GM19467 (cell line): ENCODE measurements around the gene PPIL1.

Experiments used
- ATAC-seq: cut with Tn5 transposase; IDR thresholded peaks from one replicate; pipeline ENCODE4 v1.9.1; 2021; ENCODE audit warnings: mild to moderate bottlenecking, moderate library complexity; ENCODE audit not compliant: unreplicated experiment

PPIL1 gene

DNA sequence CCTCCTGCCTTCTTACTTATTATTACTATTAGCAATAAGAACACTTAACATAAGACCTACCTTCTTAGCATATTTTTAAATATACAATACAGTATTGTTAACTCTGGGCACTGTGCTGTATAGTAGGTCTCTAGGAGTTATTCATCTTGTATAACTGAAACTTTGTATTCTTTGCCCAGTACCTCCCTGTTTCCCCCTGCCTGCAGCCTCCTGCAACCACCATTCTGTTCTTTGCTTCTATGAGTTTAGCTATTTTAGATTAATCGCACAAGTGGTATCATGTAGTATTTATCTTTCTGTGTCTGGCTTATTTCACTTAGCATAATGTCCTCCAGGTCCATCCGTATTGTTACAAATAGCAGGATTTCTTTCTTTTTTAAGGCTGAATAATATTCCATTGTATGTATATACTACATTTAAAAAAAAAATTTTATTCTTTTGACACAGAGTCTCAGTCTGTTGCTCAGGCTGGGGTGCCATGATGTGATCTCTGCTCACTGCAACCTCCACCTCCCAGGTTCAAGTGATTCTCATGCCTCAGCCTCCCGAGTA, 15.6 kb upstream of the PPIL1 start:
- ATAC-seq: no peak

DNA sequence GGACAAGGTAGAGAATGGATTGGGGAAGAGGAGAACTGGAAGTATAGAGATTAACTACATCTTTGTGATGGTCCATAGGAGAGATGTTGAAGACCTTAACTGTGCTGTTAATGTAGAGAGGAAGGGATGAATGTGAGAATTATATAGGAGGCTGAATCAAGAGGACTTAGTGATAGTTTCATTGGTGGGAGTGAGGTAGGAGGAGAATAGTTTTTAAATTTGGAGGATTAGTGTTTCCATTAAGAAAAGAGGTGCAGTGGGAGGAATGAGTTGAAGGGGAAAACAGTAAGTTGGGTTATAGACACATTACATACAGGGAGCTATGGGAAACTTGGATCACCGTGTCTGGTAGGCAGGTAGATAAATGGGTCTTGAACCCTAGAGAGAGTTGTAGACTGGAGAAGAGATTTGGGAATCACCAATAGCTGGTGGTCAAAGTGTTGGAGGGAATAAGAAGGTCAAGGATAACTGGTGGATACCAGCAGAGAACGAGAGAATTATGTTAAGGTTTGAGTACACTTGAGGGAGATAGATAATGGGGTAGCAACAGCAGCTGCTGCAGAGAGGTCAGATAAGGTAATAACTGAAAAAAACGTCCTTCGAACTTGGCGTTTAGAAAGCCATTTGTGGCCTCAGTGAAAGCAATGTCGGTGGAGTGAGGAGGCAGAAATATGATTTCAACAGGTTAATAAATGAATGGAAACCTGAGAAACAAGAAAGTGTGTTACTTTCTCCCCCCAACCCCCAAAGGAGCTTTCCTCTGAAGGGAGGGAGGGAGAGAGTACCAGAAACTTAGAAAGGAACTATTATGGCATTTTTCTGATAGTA, 14.3 kb upstream of the PPIL1 start:
- no peak for ATAC-seq

GRCh38 chr6:36888115-36888643, 13.6 kb upstream of the PPIL1 start:
- no peak for ATAC-seq

DNA sequence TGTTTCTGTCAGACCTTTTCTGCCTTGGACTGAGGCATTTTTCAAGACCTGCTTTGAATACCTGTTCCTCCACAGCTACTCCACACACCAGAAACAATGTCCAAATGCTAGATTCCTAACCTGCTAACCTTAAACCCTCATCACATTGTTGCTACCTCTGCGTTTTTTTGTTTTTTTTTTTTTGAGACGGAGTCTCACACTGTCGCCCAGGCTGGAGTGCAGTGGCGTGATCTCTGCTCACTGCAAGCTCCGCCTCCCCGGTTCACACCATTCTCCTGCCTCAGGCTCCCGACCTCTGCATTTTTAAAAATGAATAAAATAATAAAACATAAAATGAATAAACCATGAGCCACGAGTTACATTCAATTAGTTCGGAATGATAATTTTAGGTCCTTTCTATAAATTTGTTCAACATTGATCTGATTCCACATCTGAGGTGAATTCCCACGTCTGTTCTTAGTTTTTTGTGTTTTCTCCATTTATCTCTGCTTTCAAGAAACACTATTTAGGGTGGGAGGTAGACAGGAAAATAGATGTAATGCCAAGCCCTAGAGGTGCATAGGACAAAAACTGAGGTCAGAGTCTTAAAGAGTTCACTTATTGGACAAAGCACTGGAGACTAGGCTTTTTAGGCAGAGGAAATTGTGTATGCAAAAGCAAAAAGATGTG, 12.5 kb upstream of the PPIL1 start:
- ATAC-seq: no peak

GRCh38 chr6:36885461-36886401, 11.1 kb upstream of the PPIL1 start, which contains the start of gene C6orf89:
TSS of gene C6orf89 (plus strand) at chr6:36885952. CDS start at chr6:36899445, 13,493 bp downstream.
- peak; percentile 97 for ATAC-seq

- ATAC-seq: no peak
These were observed 10.0 kb upstream of the PPIL1 start for GRCh38 chr6:36884610-36885009.

DNA sequence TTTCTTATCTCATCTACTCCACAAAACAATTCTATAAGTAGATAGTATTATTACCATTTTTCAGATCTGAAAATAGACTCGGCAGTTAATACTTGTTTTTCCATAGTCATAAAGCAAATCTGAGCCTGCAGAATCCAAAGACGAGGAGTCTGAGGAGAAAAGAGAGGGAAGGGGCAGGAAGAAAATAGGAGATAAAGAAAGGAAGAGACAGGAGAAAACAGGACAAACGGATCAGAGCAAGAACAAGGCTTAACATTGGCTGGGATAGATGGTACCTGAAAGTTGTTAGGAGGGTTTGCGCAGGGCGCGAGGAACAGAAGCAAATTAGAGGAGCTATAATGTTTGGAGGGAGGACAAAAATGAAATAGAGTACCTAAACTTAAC, 639 bp upstream of the PPIL1 start:
- ATAC-seq: no peak

DNA sequence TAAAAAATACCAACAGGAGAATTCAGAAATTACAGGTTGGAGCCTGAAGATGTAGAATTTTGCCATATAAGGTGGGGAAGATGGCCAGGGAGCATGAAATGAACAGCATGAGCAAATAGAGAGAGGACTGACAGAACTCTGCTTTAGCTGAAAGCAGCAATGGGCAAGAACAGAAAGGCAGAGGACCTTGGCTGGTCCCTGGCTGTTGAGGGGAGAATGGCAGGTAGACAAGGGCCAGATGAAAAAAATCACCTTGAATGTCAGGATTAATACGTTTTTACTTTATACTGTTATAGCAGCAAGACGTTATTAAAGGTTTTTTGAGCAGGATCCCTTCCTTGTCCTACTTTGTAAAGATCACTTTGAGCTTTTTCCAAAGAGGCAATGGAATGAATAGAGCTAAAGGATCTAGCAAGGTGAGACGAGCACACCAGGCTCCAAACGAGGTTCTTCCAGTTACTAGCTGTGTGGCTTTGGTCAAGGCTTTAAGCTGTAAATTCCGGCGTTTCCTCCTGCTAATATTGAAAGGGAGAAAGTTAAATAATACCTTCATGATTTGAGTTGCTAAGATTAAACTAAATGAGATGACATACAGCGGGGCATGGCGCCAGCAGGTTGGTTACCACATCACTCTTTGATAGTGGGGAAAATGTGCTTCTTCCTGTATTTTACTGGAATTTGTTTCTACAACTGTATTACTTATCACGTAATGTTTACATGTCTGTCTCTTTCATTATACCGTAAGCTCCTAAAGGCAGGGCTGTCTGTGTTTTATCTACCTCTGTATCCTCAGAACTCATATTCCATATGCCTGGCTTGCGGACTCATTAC, 776 bp downstream of the PPIL1 start:
- no peak for ATAC-seq

DNA sequence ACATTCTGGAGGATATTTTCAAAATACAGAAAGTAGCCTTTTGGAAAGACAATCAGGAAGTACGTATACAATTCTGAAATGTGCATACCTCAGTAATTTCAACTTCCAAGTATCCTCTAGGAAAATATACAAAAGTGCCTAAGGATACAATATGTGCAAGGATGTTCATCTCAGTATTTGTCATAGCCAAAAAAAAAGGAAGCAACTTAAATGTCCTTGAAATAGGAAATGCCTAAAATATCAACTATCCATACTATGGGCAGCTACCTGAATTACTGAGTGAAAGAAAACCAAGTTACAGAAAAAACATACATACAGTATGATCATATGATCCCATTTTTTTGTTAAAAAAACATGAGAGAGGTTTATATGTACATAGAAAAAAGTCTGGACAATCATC, 1.5 kb downstream of the PPIL1 start:
- ATAC-seq: no peak

GRCh38 chr6:36871686-36872085, 2.9 kb downstream of the PPIL1 start:
- no peak for ATAC-seq

- no peak for ATAC-seq
These were observed 7.0 kb downstream of the PPIL1 start for GRCh38 chr6:36867471-36868224.

GRCh38 chr6:36865835-36866234, 8.8 kb downstream of the PPIL1 start:
- ATAC-seq: no peak

DNA sequence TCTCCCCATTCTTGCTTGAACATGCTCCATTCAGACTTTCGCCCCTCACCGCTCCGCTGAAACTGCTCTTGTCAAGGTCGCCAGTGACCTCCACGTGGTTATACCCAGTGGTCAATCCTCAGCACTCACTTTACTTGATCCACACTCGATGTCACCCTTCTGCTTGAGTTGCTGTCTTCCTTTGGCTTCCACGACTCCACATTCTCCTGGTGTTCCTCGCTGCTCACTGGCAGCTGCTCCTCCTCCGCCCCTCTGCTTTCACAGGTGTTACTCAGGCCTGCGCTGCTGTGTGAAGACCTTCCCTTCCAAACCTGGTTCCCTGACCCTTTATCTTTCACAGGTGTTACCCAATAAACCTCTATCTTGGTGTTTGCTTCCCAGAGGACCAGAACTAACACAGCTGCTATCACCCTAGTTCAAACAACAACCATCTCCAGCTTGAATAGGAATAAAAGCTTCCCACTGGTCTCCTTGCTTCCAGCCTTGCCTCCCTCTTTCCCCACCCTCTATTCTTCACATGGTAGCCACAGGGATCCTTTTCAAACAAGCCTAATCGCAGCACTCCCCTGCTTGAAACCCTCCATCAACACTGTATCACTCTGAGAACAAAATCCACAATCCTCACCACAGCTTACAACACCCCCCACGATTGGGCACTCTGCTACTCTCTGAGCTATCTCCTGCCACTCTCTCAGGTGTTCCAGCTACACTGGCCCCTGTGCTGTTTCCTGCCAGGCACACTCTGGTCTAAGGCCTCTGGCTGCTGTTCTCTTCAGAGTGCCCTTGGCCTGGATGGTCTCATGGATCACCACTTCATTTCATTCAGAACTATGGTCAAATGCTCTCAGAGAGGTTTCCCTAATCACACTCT, 10.7 kb downstream of the PPIL1 start:
- ATAC-seq: no peak

GRCh38 chr6:36862848-36863382, 11.7 kb downstream of the PPIL1 start:
- no peak for ATAC-seq

GRCh38 chr6:36862164-36862847, 12.3 kb downstream of the PPIL1 start:
- no peak for ATAC-seq

GRCh38 chr6:36860126-36860525, 14.5 kb downstream of the PPIL1 start:
- ATAC-seq: no peak

DNA sequence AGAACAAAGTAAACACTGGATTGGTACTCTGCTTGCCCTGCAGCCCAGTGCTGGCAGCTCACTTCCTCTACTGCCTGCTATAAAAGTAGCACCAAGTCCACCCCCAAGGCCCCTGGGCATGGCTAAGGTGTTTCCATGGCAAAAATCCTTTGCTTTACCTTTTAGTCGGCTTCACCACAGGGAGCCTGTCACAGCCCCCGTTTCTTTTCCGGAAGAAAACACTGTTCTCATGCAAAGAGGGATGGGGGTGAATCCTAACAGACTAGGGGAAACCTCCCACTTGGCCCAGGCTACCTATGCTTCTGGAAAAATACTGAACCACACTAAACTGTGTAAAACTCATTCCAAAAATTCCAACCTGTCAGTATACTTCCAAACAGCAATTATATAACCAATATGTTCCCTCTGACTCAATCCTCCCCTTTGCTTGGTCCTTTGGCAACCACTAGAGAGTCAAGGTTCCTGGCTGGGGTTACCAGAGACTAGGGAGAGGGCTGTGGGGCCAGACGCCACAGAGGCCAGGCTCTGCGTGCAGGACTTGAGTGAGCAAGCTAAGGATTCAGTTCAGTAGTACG, 16.1 kb downstream of the PPIL1 start:
- no peak for ATAC-seq
